Ovary (tissue), 9 donors: ENCODE measurements around the gene ASB4. TPM values are rescaled to one million over a fixed set of nuclear protein-coding genes. Genes with fewer than 3 reads are reported as not detected.
"Not testable (repeated sequence)": the region's sequence is repeated elsewhere in the genome, so short reads cannot be mapped to it uniquely, and the experiment has no call there.

ENCODE experiments used
- DNase-seq, 5 donors: peaks; one replicate each; pipeline ENCODE4 v3.0.0-alpha.2; 2019 to 2020
- H3K27ac ChIP-seq, 2 donors: fragments of 200-600 bp; one replicate each; pipeline versions ENCODE4 v1.5.1 to v1.8.0; 2019 to 2022
- H3K27me3 ChIP-seq: fragments of 200-600 bp; one replicate; pipeline ENCODE4 v1.8.0; 2022
- H3K36me3 ChIP-seq: fragments of 200-600 bp; sonication (generic); one replicate; pipeline ENCODE4 v1.5.1; 2019
- H3K4me1 ChIP-seq: one replicate; pipeline ENCODE4 v1.8.1; 2013; ENCODE audit warnings: mild to moderate bottlenecking, moderate library complexity; ENCODE audit not compliant: insufficient read depth
- H3K4me3 ChIP-seq: fragments of 200-600 bp; sonication (generic); one replicate; pipeline ENCODE4 v1.5.1; 2017
- H3K9me3 ChIP-seq, 2 donors: fragments of 200-600 bp in 1 of 2; sonication (generic) in 1 of 2; one replicate each; pipeline versions ENCODE4 v1.5.1 to v1.8.1; 2013 to 2019; ENCODE audit warnings: mild to moderate bottlenecking in 1 of 2, moderate library complexity in 1 of 2
- CTCF ChIP-seq, 3 donors: fragments of 450-650 bp in 2 of 3; fragments of 200-600 bp in 1 of 3; IDR thresholded peaks; one replicate each; pipeline versions ENCODE4 v1.5.1 to v1.8.0; 2016 to 2022; ENCODE audit warnings: antibody characterized with exemption in 3 of 3, mild to moderate bottlenecking in 1 of 3
- EP300 ChIP-seq: sonication (generic); formaldehyde crosslinking; IDR thresholded peaks from one replicate; pipeline ENCODE4 v1.6.1; 2017; ENCODE audit warnings: antibody characterized with exemption
- POLR2A ChIP-seq: fragments of 450-650 bp; IDR thresholded peaks from one replicate; pipeline ENCODE4 v1.6.1; 2017; ENCODE audit warnings: antibody characterized with exemption, mild to moderate bottlenecking, moderate library complexity
- WGBS, 3 donors: extraction: QIAGEN DNeasy Blood & Tissue Kit in 1 of 3; methylation state at CpG; one replicate each; pipeline versions ENCODE4 v1.1.5 to v1.1.7; 2013 to 2017; 5-methylcytosine and 5-hydroxymethylcytosine counted together
- intact Hi-C, 4 donors: fragments of 100-400 bp; cut with DNase I; formaldehyde crosslinking; loops; one replicate each; pipeline versions ENCODE4 v1.11.0 to v1.15.1; 2022 to 2023
- polyA plus RNA-seq, 2 donors: library from polyadenylated mRNA; stranded (reverse); fragments of 200-250 nt in 1 of 2; fragments of 350-450 nt in 1 of 2; fragmentation: Illumina TruSeq in 1 of 2; extraction: RNeasy Lipid Tissue Mini Kit (QIAGEN cat#74804) in 1 of 2; gene quantifications; one replicate each; pipeline ENCODE4 v1.2.3, GENCODE V29; 2013 to 2014
- total RNA-seq, 7 donors: library from RNA; depleted of rRNA in 2 of 7; stranded (reverse); fragments of >200 nt in 2 of 7; fragmentation: NEBNext Ultra II Directional in 3 of 7; extraction: Animal tissue kit (Norgen Biotek cat#: 25700) in 3 of 7; gene quantifications; one replicate each; pipeline versions ENCODE4 v1.1.0 to v1.2.4, GENCODE V29; 2016 to 2023
- donor health status: DM: no; HTN: no; CAD: no; lungs with moderate emphysema.
- donor health status: DM: no; HTN: no; CAD: no.
- donor health status: Bipolar disorder and iron deficiency.
- donor health status: DM: yes; HTN: yes; CAD: no.
- donor health status: DM: no; HTN: no; CAD: no.
- donor health status: DM: yes; HTN: yes; CAD: no.

Gene ASB4
- total and polyA plus RNA-seq, 9 donors = 0.11 to 2.0 (median 0.24) TPM

- intact Hi-C loops = no loop called here
- 26 to 58% (median 27%) methylated on average over 2 of the region's 2 CpGs for WGBS, 3 donors
- DNase-seq = no peak
- H3K4me1 ChIP-seq = no peaks in the 10 kb centered on the region
- no peak overlapping the region for H3K4me3 ChIP-seq
- no peaks in the 10 kb centered on the region for H3K36me3 ChIP-seq
- no peaks in the 10 kb centered on the region for H3K27me3 ChIP-seq
- no peak overlapping the region for H3K27ac ChIP-seq
- TF ChIP-seq POLR2A (no peak), CTCF (IDR thresholded peaks at IDR 0.05) (no peak), EP300 (no peak)
- no peaks in the 10 kb centered on the region for H3K9me3 ChIP-seq
Measured at GRCh38 chr7:95444796-95445195, 40.9 kb upstream of the ASB4 start.

GRCh38 chr7:95446618-95447017, 39.1 kb upstream of the ASB4 start:
- DNase-seq = no peak
- Histone ChIP-seq H3K27ac (no peak overlapping the region), H3K36me3 (no peaks in the 10 kb centered on the region), H3K4me1 (no peaks in the 10 kb centered on the region), H3K9me3 (no peaks in the 10 kb centered on the region), H3K4me3 (no peak overlapping the region), H3K27me3 (no peaks in the 10 kb centered on the region)
- WGBS, 3 donors = 95 to 96% (median 95%) methylated on average over 3 of the region's 3 CpGs
- intact Hi-C loops = no loop called here
- TF ChIP-seq POLR2A = no peak
- no peak for TF ChIP-seq CTCF (IDR thresholded peaks at IDR 0.05)
- TF ChIP-seq EP300 = no peak

GRCh38 chr7:95454438-95455045, 31.2 kb upstream of the ASB4 start:
- Histone ChIP-seq H3K4me1 (no peaks in the 10 kb centered on the region), H3K36me3 (no peaks in the 10 kb centered on the region), H3K9me3 (no peaks in the 10 kb centered on the region), H3K27ac (no peak overlapping the region), H3K27me3 (no peaks in the 10 kb centered on the region), H3K4me3 (no peak overlapping the region)
- WGBS, 3 donors = 53 to 68% (median 58%) methylated on average over 2 of the region's 2 CpGs
- DNase-seq = no peak
- intact Hi-C loops = loop anchor here in 1 of 4 donors (5.0 kb wide), 1 partner anchor 1143 kb away; no protein-coding TSS in a partner anchor
- TF ChIP-seq EP300 (no peak), POLR2A (no peak), CTCF (IDR thresholded peaks at IDR 0.05) (no peak)

GRCh38 chr7:95457947-95458346, 27.8 kb upstream of the ASB4 start:
- intact Hi-C loops = loop anchor here in 1 of 4 donors (5.0 kb wide), 1 partner anchor 1139 kb away; no protein-coding TSS in a partner anchor
- Histone ChIP-seq H3K36me3 (no peaks in the 10 kb centered on the region), H3K4me1 (no peaks in the 10 kb centered on the region), H3K4me3 (no peak overlapping the region), H3K27ac (no peak overlapping the region), H3K27me3 (no peaks in the 10 kb centered on the region), H3K9me3 (no peaks in the 10 kb centered on the region)
- DNase-seq = no peak
- no peak for TF ChIP-seq POLR2A
- no peak for TF ChIP-seq EP300
- TF ChIP-seq CTCF (IDR thresholded peaks at IDR 0.05) = no peak

GRCh38 chr7:95460653-95461052, 25.1 kb upstream of the ASB4 start:
- H3K36me3 ChIP-seq, H3K9me3 ChIP-seq, H3K27ac ChIP-seq, H3K4me1 ChIP-seq, H3K27me3 ChIP-seq, H3K4me3 ChIP-seq, intact Hi-C loops, DNase-seq: not testable (repeated sequence)
- 89 to 94% (median 93%) methylated on average over 2 of the region's 2 CpGs for WGBS, 3 donors
